Measurements from ENCODE around the gene ABAT. TPM values are rescaled to one million over a fixed set of nuclear protein-coding genes. Genes with fewer than 3 reads are reported as not detected.

The ABAT gene
- total and polyA plus RNA-seq, 2 of the 8 experiments (the other 6 are each of a cell fraction or from before 2014, with no cell fraction given), result 6.4 to 8.4 TPM

DNA sequence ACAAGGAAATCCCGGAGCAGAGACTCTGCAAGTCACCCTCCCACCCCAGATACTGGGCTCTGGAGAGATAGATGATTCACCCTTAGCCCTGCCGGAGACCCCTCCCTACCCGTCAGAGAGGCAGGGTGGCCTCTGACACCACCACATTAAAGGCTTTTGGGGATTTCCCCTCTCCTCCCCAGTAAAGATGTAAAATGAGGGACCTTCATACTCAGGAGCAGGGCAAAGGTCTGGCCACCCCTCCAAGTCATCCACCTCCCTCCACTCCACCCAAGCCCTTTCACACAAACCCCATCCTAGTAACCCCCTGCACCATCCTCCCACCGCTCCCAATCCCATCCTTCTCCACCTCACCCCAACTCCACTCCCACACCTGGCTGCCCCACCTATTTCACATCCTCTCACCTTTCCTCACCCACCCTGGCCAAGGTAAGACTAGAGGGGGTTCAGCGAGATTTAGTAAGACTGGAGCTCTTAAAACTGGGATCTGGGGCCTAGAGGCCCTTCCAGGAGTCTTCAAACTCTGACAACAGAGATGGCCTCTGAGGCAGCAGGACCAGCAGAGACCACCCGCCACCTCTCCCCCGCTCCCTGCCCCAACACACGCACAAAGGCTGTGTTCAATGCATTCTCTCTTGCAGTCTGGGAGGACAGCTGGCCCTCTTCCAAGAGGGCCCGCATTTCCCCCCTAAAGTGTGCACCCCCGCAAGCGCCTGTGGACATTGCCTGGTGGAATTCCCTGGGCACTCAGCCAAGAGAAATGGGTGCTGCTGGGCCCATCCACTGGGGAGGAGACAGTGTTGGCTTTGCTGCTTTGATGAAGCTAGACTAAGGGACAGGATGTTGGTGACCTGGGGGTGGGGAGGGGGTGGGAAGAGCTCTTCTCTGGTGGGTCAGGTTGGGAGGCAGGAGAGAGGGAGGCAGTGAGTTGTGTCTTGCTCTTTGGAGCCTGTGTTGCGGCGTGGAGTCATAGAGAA, 1.1 kb downstream of the ABAT start:
- ChIA-PET CTCF (ENCODE audit: partially characterized antibody) (interaction anchor here (0.9 to 27.6 kb wide), 5 partner anchors 16 to 111 kb away, joined by 3 to 404 read pairs (median 3); partner anchors contain the start of genes PMM2 and TMEM186), POLR2A (ENCODE audit: partially characterized antibody) (interaction anchor here (1.2 to 1.8 kb wide), 3 partner anchors 18 to 193 kb away, joined by 3 to 5 read pairs (median 3); partner anchors contain the start of gene CARHSP1)
- Histone ChIP-seq H4K91ac (replicated peaks; ENCODE audit: insufficient read length, low read length) (no peak overlapping the region), H3K4me2 (ENCODE audit: insufficient read depth in 1 of 2, low read depth in 2 of 2, low read length in 2 of 2) (peak overlapping the region; percentile 84 to 86), H3K79me1 (ENCODE audit: low read depth, low read length) (no peaks in the 10 kb centered on the region), H2AFZ (ENCODE audit: low read length) (no peak overlapping the region), H2BK5ac (ENCODE audit: low read depth, low read length) (no peak overlapping the region), H4K8ac (ENCODE audit: extremely low read depth, insufficient read depth, low read length) (peak overlapping the region; percentile 38), H2BK20ac (ENCODE audit: low read length) (no peak overlapping the region), H3K79me2 (ENCODE audit: control insufficient read depth in 1 of 2, insufficient read depth in 2 of 2, low read length in 2 of 2) (no peaks in the 10 kb centered on the region), H3K27me3 (replicated peaks in 1 of 4; ENCODE audit: control insufficient read depth in 3 of 4, extremely low read depth in 1 of 4, insufficient read depth in 3 of 4, low read length in 3 of 4) (peaks cover 0 to 14% (median 9%) of the 10 kb centered on the region in 4 experiments; a peak in 6 of 7 replicates), H3K9me3 (ENCODE audit: insufficient read depth in 2 of 2, low read depth in 1 of 2, low read length in 1 of 2) (no peaks in the 10 kb centered on the region), H3K18ac (ENCODE audit: extremely low read depth, low read length) (no peak overlapping the region; the same call in 1 of the 2 replicates), H3K4ac (replicated peaks; ENCODE audit: insufficient read length, low read depth, low read length) (no peak overlapping the region), H2BK12ac (ENCODE audit: low read depth, low read length) (peak overlapping the region; percentile 50; the same call in 1 of the 2 replicates), H3K36me3 (ENCODE audit: control insufficient read depth in 2 of 4, insufficient read depth in 4 of 4, low read length in 3 of 4) (no peaks in the 10 kb centered on the region), H3K23me2 (ENCODE audit: low read depth, low read length) (peaks cover 8% of the 10 kb centered on the region; the same call in 1 of the 2 replicates), H2AK5ac (ENCODE audit: low read depth, low read length) (no peak overlapping the region), H3K14ac (ENCODE audit: insufficient read length) (no peak overlapping the region), H2BK15ac (ENCODE audit: low read length) (no peak overlapping the region), H3K27ac (ENCODE audit: low read depth, low read length) (no peak overlapping the region), H3K4me3 (ENCODE audit: extremely low read depth in 1 of 4, insufficient read depth in 2 of 4, low read depth in 3 of 4, low read length in 4 of 4) (peak overlapping the region; percentile 49 to 86 (median 62); a peak in 5 of 8 replicates), H3K23ac (ENCODE audit: insufficient read length) (no peak overlapping the region), H2BK120ac (replicated peaks; ENCODE audit: low read depth, low read length) (no peak overlapping the region), H3K4me1 (replicated peaks in 1 of 4; ENCODE audit: control insufficient read depth in 3 of 4, insufficient read depth in 4 of 4, low read length in 3 of 4) (peaks cover 0 to 7% (median 2%) of the 10 kb centered on the region in 4 experiments; a peak in 5 of 7 replicates), H3K56ac (replicated peaks; ENCODE audit: insufficient read length, low read depth, low read length) (no peak overlapping the region), H3K9ac (replicated peaks in 1 of 4; ENCODE audit: extremely low read depth in 1 of 4, low read depth in 3 of 4, low read length in 3 of 4) (peak overlapping the region in 1 of 4 experiments; percentile 24; a peak in 1 of 7 replicates), H4K20me1 (replicated peaks in 1 of 2; ENCODE audit: control insufficient read depth in 1 of 2, insufficient read depth in 2 of 2, low read length in 2 of 2) (peaks cover 0 to 6% of the 10 kb centered on the region in 2 experiments), H4K5ac (ENCODE audit: insufficient read length, low read depth, low read length) (no peak overlapping the region)
- FAIRE-seq, result no peak
- TF ChIP-seq BCL11A (IDR thresholded peaks at IDR 0.05; ENCODE audit: low read depth in 2 of 2, low read length in 2 of 2) (no peak), TBP (IDR thresholded peaks at IDR 0.05; ENCODE audit: low read depth, low read length) (no peak), SP2 (IDR thresholded peaks at IDR 0.05; ENCODE audit: low read length) (no peak), JUND (IDR thresholded peaks at IDR 0.05; ENCODE audit: low read length) (no peak), NRF1 (IDR thresholded peaks at IDR 0.05; ENCODE audit: low read depth, low read length) (no peak), CREB1 (IDR thresholded peaks at IDR 0.05) (no peak), SAP30 (IDR thresholded peaks at IDR 0.05; ENCODE audit: insufficient read depth, insufficient replicate concordance, low read length) (no peak)
- TF ChIP-seq, protein P1, sequence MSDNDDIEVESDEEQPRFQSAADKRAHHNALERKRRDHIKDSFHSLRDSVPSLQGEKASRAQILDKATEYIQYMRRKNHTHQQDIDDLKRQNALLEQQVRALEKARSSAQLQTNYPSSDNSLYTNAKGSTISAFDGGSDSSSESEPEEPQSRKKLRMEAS (IDR thresholded peaks at IDR 0.05), result no peak
- 62% methylated on average over 9 of the region's 13 CpGs; no CpG with 5 or more reads in 1 of the 2 experiments for WGBS, 2 experiments (ENCODE audit: extremely low coverage in 1 of 2, insufficient coverage in 1 of 2, insufficient read length in 1 of 2, insufficient replicate concordance in 2 of 2, low coverage in 1 of 2, low lambda C conversion rate in 2 of 2, missing lambda C conversion rate in 1 of 2)
- no peak for DNase-seq (ENCODE audit: low read depth in 1 of 2, low spot score in 2 of 2)
